ENCODE data around the gene PRKCB.

DNA sequence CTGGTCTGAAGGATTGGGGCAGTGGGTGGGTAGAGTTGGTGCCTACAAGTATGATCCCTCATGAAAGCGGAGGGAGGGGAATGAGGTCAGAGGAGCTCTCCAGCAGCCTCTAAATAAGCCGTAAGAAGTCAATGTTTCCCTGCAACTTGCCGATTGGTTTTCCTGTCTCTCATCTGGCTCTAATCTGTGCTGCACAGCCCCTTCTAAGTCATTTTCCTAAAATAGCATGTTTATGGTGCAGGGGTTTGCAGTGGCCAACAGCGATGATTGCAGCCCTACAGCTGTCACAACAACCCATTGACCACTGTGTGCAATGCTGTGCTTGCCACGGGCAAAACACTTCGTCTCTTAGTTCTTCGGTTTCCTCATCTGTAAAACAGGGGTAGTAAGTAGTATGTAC, 189.2 kb downstream of the PRKCB start:
- TF ChIP-seq, protein P1, sequence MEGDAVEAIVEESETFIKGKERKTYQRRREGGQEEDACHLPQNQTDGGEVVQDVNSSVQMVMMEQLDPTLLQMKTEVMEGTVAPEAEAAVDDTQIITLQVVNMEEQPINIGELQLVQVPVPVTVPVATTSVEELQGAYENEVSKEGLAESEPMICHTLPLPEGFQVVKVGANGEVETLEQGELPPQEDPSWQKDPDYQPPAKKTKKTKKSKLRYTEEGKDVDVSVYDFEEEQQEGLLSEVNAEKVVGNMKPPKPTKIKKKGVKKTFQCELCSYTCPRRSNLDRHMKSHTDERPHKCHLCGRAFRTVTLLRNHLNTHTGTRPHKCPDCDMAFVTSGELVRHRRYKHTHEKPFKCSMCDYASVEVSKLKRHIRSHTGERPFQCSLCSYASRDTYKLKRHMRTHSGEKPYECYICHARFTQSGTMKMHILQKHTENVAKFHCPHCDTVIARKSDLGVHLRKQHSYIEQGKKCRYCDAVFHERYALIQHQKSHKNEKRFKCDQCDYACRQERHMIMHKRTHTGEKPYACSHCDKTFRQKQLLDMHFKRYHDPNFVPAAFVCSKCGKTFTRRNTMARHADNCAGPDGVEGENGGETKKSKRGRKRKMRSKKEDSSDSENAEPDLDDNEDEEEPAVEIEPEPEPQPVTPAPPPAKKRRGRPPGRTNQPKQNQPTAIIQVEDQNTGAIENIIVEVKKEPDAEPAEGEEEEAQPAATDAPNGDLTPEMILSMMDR (conservative IDR thresholded peaks at IDR 0.05; ENCODE audit: low read length) = no peak
- TF ChIP-seq EZH2phosphoT487 (IDR thresholded peaks at IDR 0.05; ENCODE audit: borderline replicate concordance) = no peak
